Omental fat pad (tissue), 4 donors: ENCODE measurements around the gene DENND1A. TPM values are rescaled to one million over a fixed set of nuclear protein-coding genes. Genes with fewer than 3 reads are reported as not detected.

Source experiments
- ATAC-seq: fragments of 150-250 bp; one replicate; pipeline ENCODE4 v1.9.1; 2016; ENCODE audit warnings: mild to moderate bottlenecking, moderate library complexity; ENCODE audit not compliant: low FRiP score
- DNase-seq: peaks from one replicate; pipeline ENCODE4 v3.0.0-alpha.2; 2019; ENCODE audit warnings: low spot score
- CTCF ChIP-seq, 3 donors: fragments of 450-650 bp; IDR thresholded peaks; one replicate each; pipeline ENCODE4 v1.5.1; 2016 to 2017; ENCODE audit warnings: antibody characterized with exemption in 3 of 3, mild to moderate bottlenecking in 3 of 3, moderate library complexity in 2 of 3
- total RNA-seq, 4 donors: library from RNA; depleted of rRNA; stranded (reverse); fragments of >200 nt; gene quantifications; one replicate each; pipeline ENCODE4 v1.1.0, GENCODE V29; 2016

Gene DENND1A
- total RNA-seq, 4 donors from 2014 or later = 15.2 to 22.8 (median 20.7) TPM

GRCh38 chr9:123662057-123662776 lies 267.7 kb downstream of the DENND1A start:
- ATAC-seq (no peak), DNase-seq (no peak)
- TF ChIP-seq CTCF (IDR thresholded peaks at IDR 0.05) = no peak

- no peak for ATAC-seq
- DNase-seq = no peak
- TF ChIP-seq CTCF (IDR thresholded peaks at IDR 0.05) = no peak
Observed at GRCh38 chr9:123660691-123661466, 269.0 kb downstream of the DENND1A start.

- no peak for TF ChIP-seq CTCF (IDR thresholded peaks at IDR 0.05)
- DNase-seq (no peak), ATAC-seq (no peak)
Observed at GRCh38 chr9:123659358-123659757, 270.6 kb downstream of the DENND1A start.

GRCh38 chr9:123658792-123659191 lies 271.1 kb downstream of the DENND1A start:
- no peak for TF ChIP-seq CTCF (IDR thresholded peaks at IDR 0.05)
- no peak for ATAC-seq
- no peak for DNase-seq

GRCh38 chr9:123657941-123658340 lies 272.0 kb downstream of the DENND1A start:
- ATAC-seq (no peak), DNase-seq (no peak)
- no peak for TF ChIP-seq CTCF (IDR thresholded peaks at IDR 0.05)

GRCh38 chr9:123657099-123657498 lies 272.8 kb downstream of the DENND1A start:
- no peak for DNase-seq
- TF ChIP-seq CTCF (IDR thresholded peaks at IDR 0.05) = no peak
- no peak for ATAC-seq
